Mesendoderm (in vitro differentiated cells): Measurements from ENCODE around the gene OBSCN.
A peak's percentile ranks its signal among the peaks of the same experiment; 100 is the strongest.

Experiments
- DNase-seq: peaks from one replicate; pipeline ENCODE4 v3.0.0; 2013
- H2AK5ac ChIP-seq: 2 replicates; pipeline ENCODE4 v1.6.1; 2013; ENCODE audit warnings: low read length, inconsistent platforms
- H2BK120ac ChIP-seq: 2 replicates; pipeline ENCODE4 v1.6.1; 2013; ENCODE audit warnings: low read depth, mild to moderate bottlenecking, low read length, moderate library complexity, mixed read lengths
- H2BK15ac ChIP-seq: replicated peaks from 2 replicates; pipeline ENCODE4 v1.6.1; 2013; ENCODE audit warnings: low read depth, mild to moderate bottlenecking, moderate library complexity
- H2BK5ac ChIP-seq: 2 replicates; pipeline ENCODE4 v1.6.1; 2013; ENCODE audit warnings: low read length, inconsistent platforms
- H3K18ac ChIP-seq: 2 replicates; pipeline ENCODE4 v1.6.1; 2013; ENCODE audit warnings: mild to moderate bottlenecking, low read length, mixed read lengths
- H3K23ac ChIP-seq: one replicate; pipeline ENCODE4 v1.6.1; 2013; ENCODE audit warnings: low read length
- H3K27ac ChIP-seq: 2 replicates; pipeline ENCODE4 v1.5.1; 2013; ENCODE audit warnings: low read depth, mild to moderate bottlenecking, inconsistent platforms, low read length, moderate library complexity
- H3K27me3 ChIP-seq: 2 replicates; pipeline ENCODE4 v1.6.1; 2013; ENCODE audit warnings: low read length, control low read depth, mild to moderate bottlenecking, inconsistent platforms; ENCODE audit not compliant: insufficient read depth, poor library complexity
- H3K36me3 ChIP-seq: 2 replicates; pipeline ENCODE4 v1.6.1; 2013; ENCODE audit warnings: low read length, inconsistent platforms; ENCODE audit not compliant: control insufficient read depth, insufficient read depth
- H3K4ac ChIP-seq: one replicate; pipeline ENCODE4 v1.6.1; 2013; ENCODE audit warnings: low read depth, mild to moderate bottlenecking, low read length, moderate library complexity
- H3K4me1 ChIP-seq: 2 replicates; pipeline ENCODE4 v1.6.1; 2013; ENCODE audit warnings: low read depth, low read length, inconsistent platforms; ENCODE audit not compliant: control insufficient read depth
- H3K4me2 ChIP-seq: 2 replicates; pipeline ENCODE4 v1.6.1; 2013; ENCODE audit warnings: low read length
- H3K4me3 ChIP-seq: 2 replicates; pipeline ENCODE4 v1.5.1; 2013; ENCODE audit warnings: mild to moderate bottlenecking, low read length
- H3K56ac ChIP-seq: one replicate; pipeline ENCODE4 v1.6.1; 2013; ENCODE audit warnings: low read length
- H3K79me1 ChIP-seq: 2 replicates; pipeline ENCODE4 v1.6.1; 2013; ENCODE audit warnings: low read length, inconsistent platforms
- H3K79me2 ChIP-seq: 2 replicates; pipeline ENCODE4 v1.6.1; 2013; ENCODE audit warnings: mild to moderate bottlenecking, low read length; ENCODE audit not compliant: control insufficient read depth, insufficient read depth
- H3K9ac ChIP-seq: 2 replicates; pipeline ENCODE4 v1.6.1; 2013; ENCODE audit warnings: low read length, inconsistent platforms
- H4K5ac ChIP-seq: one replicate; pipeline ENCODE4 v1.6.1; 2013; ENCODE audit warnings: low read length
- H4K8ac ChIP-seq: one replicate; pipeline ENCODE4 v1.6.1; 2013; ENCODE audit warnings: low read depth, mild to moderate bottlenecking, control low read depth, low read length, moderate library complexity
- WGBS: extraction: QIAGEN DNeasy Blood & Tissue Kit; methylation state at CpG from one replicate; pipeline ENCODE4 v1.1.7; 2013; ENCODE audit warnings: low lambda C conversion rate, missing lambda C conversion rate; ENCODE audit not compliant: insufficient coverage; ENCODE audit errors: extremely low coverage; 5-methylcytosine and 5-hydroxymethylcytosine counted together

OBSCN gene

GRCh38 chr1:228273720-228274451 lies 66.0 kb downstream of the OBSCN start:
- Histone ChIP-seq H3K27ac (no peak overlapping the region), H3K79me2 (no peaks in the 10 kb centered on the region), H2BK15ac (no peak overlapping the region), H4K8ac (no peak overlapping the region), H3K4me3 (no peak overlapping the region), H3K4me2 (no peak overlapping the region), H3K9ac (no peak overlapping the region), H2BK5ac (no peak overlapping the region), H3K4ac (no peak overlapping the region), H4K5ac (no peak overlapping the region), H3K23ac (no peak overlapping the region), H3K36me3 (no peaks in the 10 kb centered on the region), H2BK120ac (no peak overlapping the region), H2AK5ac (no peak overlapping the region), H3K4me1 (peaks cover 2% of the 10 kb centered on the region), H3K79me1 (no peaks in the 10 kb centered on the region), H3K18ac (no peak overlapping the region), H3K56ac (no peak overlapping the region), H3K27me3 (no peaks in the 10 kb centered on the region)
- no CpG with 5 or more reads among the region's 39 CpGs for WGBS
- DNase-seq = no peak

GRCh38 chr1:228274452-228275178 lies 66.8 kb downstream of the OBSCN start:
- Histone ChIP-seq H3K4me2 (no peak overlapping the region), H3K56ac (no peak overlapping the region), H2BK5ac (no peak overlapping the region), H3K27ac (no peak overlapping the region), H3K4ac (no peak overlapping the region), H3K4me1 (peaks cover 2% of the 10 kb centered on the region), H4K8ac (no peak overlapping the region), H3K79me1 (no peaks in the 10 kb centered on the region), H4K5ac (no peak overlapping the region), H3K23ac (no peak overlapping the region), H2BK15ac (no peak overlapping the region), H3K18ac (no peak overlapping the region), H2BK120ac (no peak overlapping the region), H3K4me3 (no peak overlapping the region), H3K36me3 (peaks cover 1% of the 10 kb centered on the region), H3K27me3 (no peaks in the 10 kb centered on the region), H2AK5ac (no peak overlapping the region), H3K9ac (no peak overlapping the region), H3K79me2 (no peaks in the 10 kb centered on the region)
- DNase-seq = peak; percentile 13
- no CpG with 5 or more reads among the region's 25 CpGs for WGBS

- H3K9ac ChIP-seq = peak overlapping the region; percentile 77
- H3K4me3 ChIP-seq = no peak overlapping the region
- no peak for DNase-seq
- H3K56ac ChIP-seq = peak overlapping the region; percentile 71
- H3K79me2 ChIP-seq = no peaks in the 10 kb centered on the region
- no peak overlapping the region for H3K18ac ChIP-seq
- H4K8ac ChIP-seq = no peak overlapping the region
- H3K27me3 ChIP-seq = no peaks in the 10 kb centered on the region
- H3K23ac ChIP-seq = no peak overlapping the region
- WGBS = no CpG with 5 or more reads among the region's 8 CpGs
- no peak overlapping the region for H3K4ac ChIP-seq
- no peak overlapping the region for H4K5ac ChIP-seq
- peaks cover 1% of the 10 kb centered on the region for H3K36me3 ChIP-seq
- H3K79me1 ChIP-seq = no peaks in the 10 kb centered on the region
- H2BK5ac ChIP-seq = no peak overlapping the region
- no peak overlapping the region for H2BK15ac ChIP-seq
- peak overlapping the region; percentile 98 for H3K4me2 ChIP-seq
- H2AK5ac ChIP-seq = no peak overlapping the region
- no peak overlapping the region for H3K27ac ChIP-seq
- peaks cover 2% of the 10 kb centered on the region for H3K4me1 ChIP-seq
- no peak overlapping the region for H2BK120ac ChIP-seq
Observed at GRCh38 chr1:228275179-228275429, 67.3 kb downstream of the OBSCN start.

- Histone ChIP-seq H3K4me2 (peak overlapping the region; percentile 98), H3K79me1 (no peaks in the 10 kb centered on the region), H2BK120ac (no peak overlapping the region), H2BK15ac (no peak overlapping the region), H3K4me3 (peak overlapping the region; percentile 54), H4K8ac (no peak overlapping the region), H3K36me3 (peaks cover 1% of the 10 kb centered on the region), H3K18ac (no peak overlapping the region), H3K79me2 (no peaks in the 10 kb centered on the region), H4K5ac (no peak overlapping the region), H3K4me1 (peaks cover 2% of the 10 kb centered on the region), H3K9ac (peak overlapping the region; percentile 77), H3K23ac (no peak overlapping the region), H2BK5ac (no peak overlapping the region), H3K4ac (no peak overlapping the region), H3K27me3 (no peaks in the 10 kb centered on the region), H3K56ac (peak overlapping the region; percentile 91), H2AK5ac (no peak overlapping the region), H3K27ac (no peak overlapping the region)
- peak; percentile 95 for DNase-seq
- no CpG with 5 or more reads among the region's 63 CpGs for WGBS
Observed at GRCh38 chr1:228275430-228276173, 67.8 kb downstream of the OBSCN start.

GRCh38 chr1:228276174-228276831 lies 68.5 kb downstream of the OBSCN start:
- no peak for DNase-seq
- H2BK15ac ChIP-seq = no peak overlapping the region
- H3K27ac ChIP-seq = no peak overlapping the region
- H3K27me3 ChIP-seq = no peaks in the 10 kb centered on the region
- H2BK120ac ChIP-seq = no peak overlapping the region
- peak overlapping the region; percentile 2 for H3K4me2 ChIP-seq
- peaks cover 2% of the 10 kb centered on the region for H3K4me1 ChIP-seq
- H2AK5ac ChIP-seq = no peak overlapping the region
- no peak overlapping the region for H3K4me3 ChIP-seq
- no peak overlapping the region for H3K18ac ChIP-seq
- H3K79me2 ChIP-seq = no peaks in the 10 kb centered on the region
- H3K79me1 ChIP-seq = no peaks in the 10 kb centered on the region
- H4K8ac ChIP-seq = no peak overlapping the region
- no peak overlapping the region for H3K23ac ChIP-seq
- WGBS = no CpG with 5 or more reads among the region's 49 CpGs
- H3K4ac ChIP-seq = no peak overlapping the region
- H2BK5ac ChIP-seq = no peak overlapping the region
- peak overlapping the region; percentile 58 for H3K9ac ChIP-seq
- peak overlapping the region; percentile 88 for H3K56ac ChIP-seq
- no peak overlapping the region for H4K5ac ChIP-seq
- peaks cover 4% of the 10 kb centered on the region for H3K36me3 ChIP-seq
